Activated CD8-positive, alpha-beta memory T cell treated with anti-CD3 and anti-CD28 coated beads for 36 hours (primary cell): Measurements from ENCODE around the gene KDM5B. TPM values are rescaled to one million over a fixed set of nuclear protein-coding genes. Genes with fewer than 3 reads are reported as not detected.
"Not testable (repeated sequence)": the region's sequence is repeated elsewhere in the genome, so short reads cannot be mapped to it uniquely, and the experiment has no call there.

ENCODE experiments used
- CTCF ChIA-PET: fragments of 350-600 bp; sonication (Branson Sonifier 250); formaldehyde crosslinking; loops from one replicate; lab custom pipeline; 2021; ENCODE audit warnings: antibody characterized with exemption; lab: Charles Lee
- POLR2A ChIA-PET: fragments of 350-600 bp; sonication (Branson Sonifier 250); formaldehyde crosslinking; loops from one replicate; lab custom pipeline; 2021; ENCODE audit warnings: antibody characterized with exemption; lab: Charles Lee
- total RNA-seq, 2 experiments: library from RNA; stranded (reverse); gene quantifications; one replicate each; pipeline ENCODE4 v1.2.3, GENCODE V29; 2021

Gene KDM5B
- total RNA-seq, 2 experiments from 2014 or later: 20.3 to 26.8 TPM

DNA sequence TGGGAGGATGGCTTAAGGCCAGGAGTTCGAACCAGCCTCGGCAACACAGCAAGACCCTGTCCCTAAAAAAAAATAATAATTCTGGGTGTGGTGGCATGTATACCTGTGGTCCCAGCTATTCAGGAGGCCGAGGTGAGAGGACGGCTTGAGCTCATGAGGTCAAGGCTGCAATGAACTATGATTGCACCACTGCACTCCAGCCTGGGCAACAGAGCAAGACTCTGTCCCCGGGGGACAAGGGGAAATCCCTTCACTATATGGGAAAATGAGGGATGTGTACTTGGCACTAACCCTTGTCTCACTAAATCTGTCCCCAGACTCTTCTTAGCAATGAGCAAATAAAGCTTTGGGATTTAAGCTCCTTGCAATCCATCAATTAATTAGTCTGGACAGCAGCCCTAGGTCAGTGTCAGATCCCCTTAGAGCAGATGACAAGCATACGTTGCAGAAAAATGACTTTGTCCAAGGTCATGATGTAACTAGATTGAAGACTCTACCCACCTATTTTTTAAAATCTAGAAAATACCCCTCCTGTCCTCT is 9.4 kb downstream of the KDM5B start:
- CTCF ChIA-PET: no interaction called here
- POLR2A ChIA-PET: interaction anchor here (0.6 kb wide), 1 partner anchor 11 kb away, joined by 4 read pairs; no protein-coding TSS in a partner anchor

DNA sequence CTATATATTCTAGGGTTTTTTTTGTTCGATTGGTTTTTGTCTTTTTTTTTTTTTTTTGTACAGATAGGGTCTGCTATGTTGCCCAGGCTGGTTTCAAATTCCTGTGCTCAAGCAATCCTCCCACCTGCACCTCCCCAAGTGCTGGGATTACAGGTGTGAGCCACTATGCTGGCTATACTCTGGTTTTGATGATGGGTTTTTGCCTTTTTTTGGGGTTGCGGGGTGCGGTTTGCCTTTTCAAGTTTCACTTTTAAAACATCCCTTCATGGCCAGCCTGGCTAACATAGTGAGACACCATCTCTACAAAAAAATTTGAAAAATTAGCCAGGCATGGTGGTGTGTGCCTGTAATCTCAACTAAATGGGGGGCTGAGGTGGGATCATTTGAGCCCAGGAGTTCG is 10.0 kb downstream of the KDM5B start:
- ChIA-PET POLR2A (interaction anchor here (0.6 kb wide), 1 partner anchor 11 kb away, joined by 4 read pairs; no protein-coding TSS in a partner anchor), CTCF (no interaction called here)

DNA sequence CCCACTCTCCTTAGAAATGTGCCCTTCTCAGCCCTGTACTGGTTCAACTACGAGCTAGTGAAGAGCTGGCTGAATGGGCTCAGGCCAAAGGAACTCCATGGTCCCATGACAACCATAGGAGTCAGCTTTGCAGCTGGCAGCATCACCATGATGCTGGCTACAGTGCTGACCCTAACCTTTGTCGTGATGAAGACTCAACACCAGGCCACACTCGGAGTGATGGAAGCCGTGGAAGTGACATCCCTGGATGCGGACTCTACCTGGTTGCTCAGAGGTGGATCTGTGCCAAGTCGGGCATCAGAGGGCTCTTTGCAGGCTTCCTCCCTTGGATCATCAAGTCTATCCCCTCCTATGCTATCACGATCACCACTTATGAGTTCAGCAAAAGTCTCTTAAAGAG is 11.6 kb downstream of the KDM5B start:
- POLR2A ChIA-PET: no interaction called here

DNA sequence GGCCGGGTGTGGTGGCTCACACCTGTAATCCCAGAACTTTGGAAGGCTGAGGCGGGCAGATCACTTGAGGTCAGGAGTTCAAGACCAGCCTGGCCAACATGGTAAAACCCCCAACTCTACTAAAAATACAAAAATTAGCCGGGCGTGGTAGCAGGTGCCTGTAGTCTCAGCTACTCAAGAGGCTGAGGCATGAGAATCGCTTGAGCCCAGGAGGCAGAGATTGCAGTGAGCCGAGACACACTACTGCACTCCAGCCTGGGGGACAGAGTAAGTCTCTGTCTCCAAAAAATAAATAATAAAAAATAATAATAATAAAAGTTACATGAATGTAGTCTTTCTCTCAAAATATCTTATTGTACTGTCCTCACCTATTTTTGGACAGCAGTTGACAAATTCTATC is 13.3 kb downstream of the KDM5B start:
- CTCF ChIA-PET, POLR2A ChIA-PET: not testable (repeated sequence)

More for the DNA sequence above, 11.6 kb downstream of the KDM5B start:
- CTCF ChIA-PET: no interaction called here

DNA sequence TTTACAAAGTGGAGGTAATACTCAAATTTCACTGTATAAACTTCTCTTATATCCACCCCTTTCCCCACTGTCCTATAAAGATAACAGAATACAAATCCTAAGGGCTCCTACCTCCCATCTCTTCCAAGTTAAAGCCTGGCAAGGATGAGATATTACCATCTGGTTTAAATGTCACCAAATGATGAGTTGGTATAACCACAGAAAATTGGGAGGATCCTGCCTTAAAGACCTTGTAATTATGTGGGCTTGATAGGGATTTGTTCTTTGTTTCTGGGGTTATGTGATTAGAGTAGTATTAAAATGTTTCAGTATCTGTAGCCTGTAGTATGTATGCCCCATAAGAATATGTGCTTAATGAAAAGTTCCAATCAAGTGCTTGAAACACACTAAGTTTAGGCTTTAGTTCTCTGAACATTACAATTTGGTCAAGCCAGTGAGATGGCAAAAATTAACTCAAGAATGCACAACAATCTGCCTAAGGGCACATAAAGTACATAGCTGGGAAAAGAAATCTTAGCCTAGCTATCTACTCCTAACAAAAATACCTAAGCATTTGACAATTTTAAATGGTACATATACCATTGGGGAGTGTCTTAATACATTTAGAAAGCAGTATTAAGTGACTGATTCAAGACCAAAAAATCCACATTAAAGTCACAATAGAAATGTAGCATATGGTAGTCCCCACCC is 14.0 kb downstream of the KDM5B start:
- CTCF ChIA-PET: no interaction called here
- POLR2A ChIA-PET: no interaction called here

DNA sequence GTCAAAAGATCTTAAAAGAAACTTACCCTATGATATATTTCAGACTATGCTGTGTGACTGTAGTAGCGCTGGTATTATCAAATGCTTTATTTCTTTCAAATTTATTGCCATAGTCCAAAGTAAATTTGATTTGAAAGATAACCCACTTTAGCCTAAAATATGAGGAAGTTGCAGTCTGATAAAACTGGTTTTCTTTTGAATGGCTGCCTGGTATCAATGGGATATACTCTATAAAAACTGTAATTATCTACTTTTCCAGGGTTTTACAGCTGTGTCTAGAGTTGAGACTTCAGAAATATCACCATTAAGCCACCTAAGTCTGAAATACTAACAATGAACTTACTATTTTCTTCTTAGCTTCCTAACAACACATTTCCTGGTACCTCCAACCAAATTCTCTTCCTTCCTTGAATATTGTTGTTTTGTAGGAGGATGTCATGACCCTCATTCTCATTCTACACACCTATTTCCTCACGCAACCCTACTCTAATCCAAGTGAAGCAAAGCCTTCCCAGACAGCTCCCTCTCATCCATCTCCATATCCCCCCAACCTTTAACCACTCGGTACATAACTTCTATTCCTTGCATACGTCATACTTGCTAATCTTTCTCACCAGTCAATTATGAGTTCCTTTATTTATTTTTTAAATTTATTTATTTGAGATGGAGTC is 17.0 kb downstream of the KDM5B start:
- POLR2A ChIA-PET: no interaction called here
- CTCF ChIA-PET: no interaction called here

DNA sequence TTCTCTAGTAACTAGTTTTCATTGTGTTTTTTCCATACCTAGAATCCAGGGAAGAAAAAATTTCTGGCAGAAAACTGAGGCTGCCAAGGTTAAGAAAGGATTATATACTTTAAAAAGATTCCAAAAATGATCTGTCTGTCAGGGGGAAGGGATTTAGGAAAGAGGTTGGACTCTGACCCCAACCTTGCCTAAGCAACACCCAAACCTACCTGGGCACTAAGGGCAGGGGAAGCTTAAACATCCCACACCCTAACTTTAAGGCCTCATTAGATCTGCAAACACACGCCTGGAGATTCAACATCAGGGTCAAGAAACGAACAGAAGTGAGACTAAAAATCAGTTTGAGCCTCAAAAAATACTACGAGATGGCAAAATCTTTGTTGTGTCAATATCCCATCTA is 19.4 kb downstream of the KDM5B start:
- ChIA-PET POLR2A (no interaction called here), CTCF (interaction anchor here (0.6 kb wide), 1 partner anchor 19 kb away, joined by 3 read pairs; no protein-coding TSS in a partner anchor)

DNA sequence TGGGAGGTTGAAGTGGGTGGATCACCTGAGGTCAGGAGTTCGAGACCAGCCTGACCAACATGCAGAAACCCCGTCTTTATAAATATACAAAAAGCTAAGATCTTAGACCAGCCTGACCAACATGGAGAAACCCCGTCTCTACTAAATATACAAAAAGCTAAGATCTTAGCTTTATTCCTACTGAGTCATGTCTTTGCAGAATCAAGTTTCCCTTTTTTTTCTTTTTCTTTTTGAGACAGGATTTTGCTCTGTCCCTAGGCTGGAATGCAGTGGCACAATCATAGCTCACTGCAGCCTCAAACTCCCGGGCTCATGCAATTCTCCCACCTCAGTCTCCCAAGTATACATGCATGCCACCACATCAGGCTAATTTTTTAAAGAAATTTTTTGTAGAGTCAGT is 21.4 kb downstream of the KDM5B start:
- CTCF ChIA-PET: no interaction called here
- POLR2A ChIA-PET: no interaction called here

DNA sequence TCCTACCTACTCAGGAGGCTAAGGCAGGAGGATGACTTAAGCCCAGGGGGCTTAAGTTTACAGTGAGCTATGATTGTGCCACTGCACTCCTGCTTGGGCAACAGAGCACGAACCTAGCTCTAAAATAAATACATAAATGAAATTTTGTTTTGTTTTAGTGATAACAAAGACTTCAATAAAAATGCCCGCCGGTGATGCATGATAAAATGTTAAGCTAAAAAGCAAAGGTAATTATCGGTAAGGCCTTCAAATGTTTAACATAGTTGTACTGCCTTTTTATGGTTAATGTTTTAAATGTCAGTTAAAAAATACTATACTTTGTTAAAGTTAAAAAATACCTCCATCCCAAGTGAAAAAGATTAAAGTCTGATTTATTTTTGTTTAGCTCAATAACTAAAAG is 27.0 kb downstream of the KDM5B start:
- ChIA-PET POLR2A (interaction anchor here (0.6 kb wide), 1 partner anchor 123 kb away, joined by 3 read pairs; no protein-coding TSS in a partner anchor), CTCF (no interaction called here)

DNA sequence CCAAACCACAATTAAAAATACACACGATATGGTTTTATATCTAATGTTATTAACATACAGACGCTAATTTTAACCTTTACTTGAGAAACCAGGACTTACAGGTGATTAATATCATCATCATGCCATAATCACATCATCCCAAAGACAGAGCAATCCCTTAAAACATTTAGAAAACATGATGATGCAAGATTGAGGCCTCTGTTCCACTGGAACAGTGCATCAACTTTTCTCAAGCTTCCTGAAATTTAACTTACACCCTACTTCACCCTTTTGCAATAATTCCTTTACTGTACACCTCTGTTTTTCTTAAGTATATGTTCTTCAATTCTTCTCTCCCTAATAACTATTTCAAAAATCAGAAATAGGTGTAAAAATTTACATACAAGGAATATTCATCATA is 38.1 kb downstream of the KDM5B start:
- ChIA-PET POLR2A (no interaction called here), CTCF (interaction anchor here (0.8 kb wide), 1 partner anchor 19 kb away, joined by 3 read pairs; no protein-coding TSS in a partner anchor)

DNA sequence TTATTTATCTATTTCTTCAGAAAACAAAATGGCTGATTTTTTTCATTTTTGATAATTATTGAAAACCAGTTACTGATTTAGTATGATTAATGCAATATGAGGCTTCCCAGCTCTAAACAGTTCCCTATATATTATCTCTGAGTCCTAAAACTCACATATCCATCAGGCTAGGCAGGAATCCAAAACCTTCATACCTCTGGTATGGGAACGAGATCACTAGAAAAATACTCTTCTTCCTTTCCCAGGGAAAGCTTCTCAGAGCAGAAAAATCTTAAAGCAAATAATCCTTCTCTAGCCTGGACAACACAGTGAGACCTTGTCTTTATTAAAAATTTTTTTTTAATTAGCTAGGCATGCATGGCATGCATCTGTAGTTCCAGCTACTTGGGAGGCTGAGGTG is 42.5 kb downstream of the KDM5B start:
- CTCF ChIA-PET: no interaction called here
- POLR2A ChIA-PET: no interaction called here

DNA sequence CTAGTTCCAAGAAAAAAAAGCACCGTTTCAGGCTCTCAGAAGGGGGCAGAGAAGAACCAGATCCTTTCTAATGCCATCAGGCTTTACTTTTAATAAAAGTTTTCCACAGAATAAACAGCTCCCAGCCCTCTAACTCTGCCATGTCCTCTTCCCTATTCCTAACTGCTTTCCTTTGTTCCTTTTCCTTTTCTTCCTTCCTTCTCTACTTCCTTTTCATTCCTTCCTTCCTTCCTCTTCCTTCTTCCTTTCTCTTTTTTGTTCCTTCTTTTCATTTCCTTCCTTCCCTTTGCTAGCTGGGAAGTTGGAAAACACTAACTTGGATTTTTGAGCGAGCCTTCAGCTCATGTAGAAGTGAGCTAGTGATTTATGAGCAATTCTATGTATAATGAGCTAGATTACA is 46.2 kb downstream of the KDM5B start:
- ChIA-PET POLR2A (no interaction called here), CTCF (no interaction called here)

DNA sequence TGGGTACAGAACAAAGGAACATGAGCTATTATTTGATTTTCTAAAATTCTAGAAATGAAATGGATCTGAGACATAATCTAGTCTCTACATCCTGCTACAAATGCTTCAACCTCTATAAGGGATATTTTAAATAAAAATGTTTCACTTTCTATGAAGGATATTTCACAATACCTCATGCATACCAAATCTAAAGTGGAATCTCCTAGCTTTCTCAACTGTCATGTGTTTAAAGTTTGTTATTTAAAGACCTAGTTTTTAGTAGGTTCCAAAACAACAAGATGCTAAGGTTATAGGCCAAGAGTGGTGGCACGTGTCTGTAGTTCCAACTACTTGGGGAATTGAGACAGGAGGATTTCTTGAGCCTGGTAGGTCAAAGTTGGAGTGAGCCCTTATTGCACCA is 47.6 kb downstream of the KDM5B start:
- ChIA-PET POLR2A (interaction anchor here (0.7 kb wide), 1 partner anchor 129 kb away, joined by 3 read pairs; no protein-coding TSS in a partner anchor), CTCF (no interaction called here)

DNA sequence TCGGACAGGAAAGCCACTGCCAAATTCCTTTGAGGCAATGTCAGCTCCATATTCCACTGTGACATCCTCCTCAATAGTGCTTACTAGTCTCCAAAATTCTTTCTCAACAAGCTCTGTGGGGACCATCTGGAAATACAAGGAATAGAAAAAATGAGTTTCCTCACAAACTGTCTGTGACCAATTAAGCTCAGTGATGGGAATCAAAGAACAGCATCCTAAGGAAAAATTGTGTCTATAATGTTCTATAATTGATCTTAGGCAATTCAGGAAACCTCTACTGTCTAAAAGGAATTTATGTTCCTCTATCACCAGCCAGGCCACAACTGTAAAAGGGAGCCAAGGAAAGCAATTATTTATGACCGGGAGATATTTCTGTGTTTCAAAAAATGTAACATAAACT is 51.8 kb downstream of the KDM5B start:
- CTCF ChIA-PET: no interaction called here
- POLR2A ChIA-PET: no interaction called here

DNA sequence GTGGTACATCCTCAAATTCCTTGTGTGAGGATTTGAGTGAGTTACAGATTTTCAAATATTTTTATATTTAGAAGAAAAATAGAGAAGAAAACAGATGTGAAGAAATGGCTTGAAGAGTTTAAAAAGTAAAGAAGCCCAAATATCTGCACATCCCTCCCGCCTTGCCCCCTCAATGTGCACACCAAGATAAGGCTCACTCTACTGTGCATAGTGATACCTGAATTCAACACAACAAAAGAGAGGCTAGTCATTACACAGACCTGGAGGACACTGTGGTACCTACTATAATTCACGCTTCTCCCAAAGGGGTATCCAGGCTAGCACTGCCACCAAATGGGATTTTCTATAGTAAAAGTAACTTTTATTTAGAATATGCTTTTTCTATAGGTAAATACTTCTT is 53.9 kb downstream of the KDM5B start:
- CTCF ChIA-PET: no interaction called here
- POLR2A ChIA-PET: no interaction called here

DNA sequence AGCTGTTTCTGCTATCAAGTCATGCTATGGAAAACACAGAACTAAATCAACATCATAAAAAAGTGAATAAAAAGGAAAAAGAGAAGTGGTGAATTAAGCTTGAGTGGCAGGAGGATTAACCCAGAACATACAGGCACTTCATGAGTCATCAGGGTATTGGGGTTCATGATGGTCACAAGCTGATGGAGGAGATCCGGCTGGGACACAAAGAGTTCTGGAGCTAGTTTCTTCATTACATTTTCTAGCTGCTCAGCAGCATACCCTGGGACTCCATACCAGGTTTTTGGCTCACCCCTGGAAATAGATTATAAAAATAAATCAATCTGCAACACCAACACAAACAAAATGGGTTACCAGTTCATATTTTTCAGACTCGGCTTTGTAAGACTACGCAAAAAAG is 55.4 kb downstream of the KDM5B start:
- CTCF ChIA-PET: no interaction called here

DNA sequence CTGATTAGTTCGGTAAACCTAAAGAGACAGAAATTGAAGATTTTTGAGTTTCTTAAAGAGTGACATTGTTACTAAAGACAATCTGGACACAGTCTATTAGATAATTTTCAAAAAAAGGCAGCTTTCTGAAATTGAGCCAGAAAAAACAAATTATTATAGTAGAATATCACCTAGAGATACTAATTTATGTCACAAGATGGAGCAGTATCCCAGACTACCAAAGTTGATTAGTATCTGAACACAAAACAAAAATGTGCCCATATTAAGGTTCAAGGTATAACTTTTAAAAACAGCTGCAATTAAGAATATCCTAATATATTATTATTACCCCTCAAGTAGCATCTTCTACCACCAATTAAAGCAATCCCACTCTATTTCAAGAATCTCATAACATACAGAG is 57.5 kb downstream of the KDM5B start:
- ChIA-PET POLR2A (no interaction called here), CTCF (interaction anchor here (1.4 kb wide), 1 partner anchor 101 kb away, joined by 5 read pairs; no protein-coding TSS in a partner anchor)

More for the DNA sequence above, 55.4 kb downstream of the KDM5B start:
- POLR2A ChIA-PET: no interaction called here

DNA sequence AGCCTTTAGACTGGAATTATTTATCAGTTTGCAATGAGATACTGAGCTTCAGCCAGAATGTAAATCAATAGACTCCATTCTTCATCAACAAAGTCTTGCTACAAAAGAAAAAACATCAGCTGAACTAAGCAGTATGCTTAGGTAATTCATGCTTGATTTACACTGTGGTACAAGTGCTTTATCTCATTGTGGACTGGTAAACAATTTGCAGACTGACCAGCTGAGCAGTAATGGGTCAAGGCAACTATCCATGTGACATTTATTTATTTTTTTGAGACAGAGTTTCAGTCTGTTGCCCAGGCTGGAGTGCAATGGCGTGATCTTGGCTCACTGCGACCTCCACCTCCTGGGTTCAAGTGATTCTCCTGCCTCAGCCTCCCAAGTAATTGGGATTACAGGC is 58.2 kb downstream of the KDM5B start:
- ChIA-PET POLR2A (no interaction called here), CTCF (interaction anchor here (1.4 kb wide), 1 partner anchor 102 kb away, joined by 5 read pairs; no protein-coding TSS in a partner anchor)

DNA sequence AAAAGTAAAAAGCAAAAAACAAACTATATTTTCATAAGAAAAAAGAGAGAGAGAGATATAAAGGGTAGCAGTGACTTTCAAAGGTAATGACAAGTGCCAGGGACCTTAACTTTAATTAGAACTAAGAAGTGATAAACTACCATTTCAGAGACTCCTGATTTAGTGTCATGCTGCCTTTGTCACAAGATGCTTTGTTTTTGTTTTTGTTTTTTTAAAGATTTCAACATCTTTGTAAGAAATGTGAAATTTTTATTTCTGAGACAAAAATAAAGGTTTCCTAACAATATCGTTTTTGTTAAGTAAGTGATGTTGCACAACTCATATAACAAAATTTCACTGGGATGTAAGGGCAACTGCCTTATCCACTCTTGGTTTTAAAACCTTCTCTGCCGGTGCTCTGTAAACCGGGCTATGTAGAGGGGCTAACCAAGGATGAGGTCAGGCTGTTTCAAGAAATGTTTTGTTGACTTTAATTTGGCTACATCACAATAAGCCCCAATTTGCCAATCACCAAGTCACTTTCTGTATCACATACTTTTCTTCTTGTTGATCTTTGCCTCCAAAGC is 62.8 kb downstream of the KDM5B start:
- POLR2A ChIA-PET: no interaction called here

DNA sequence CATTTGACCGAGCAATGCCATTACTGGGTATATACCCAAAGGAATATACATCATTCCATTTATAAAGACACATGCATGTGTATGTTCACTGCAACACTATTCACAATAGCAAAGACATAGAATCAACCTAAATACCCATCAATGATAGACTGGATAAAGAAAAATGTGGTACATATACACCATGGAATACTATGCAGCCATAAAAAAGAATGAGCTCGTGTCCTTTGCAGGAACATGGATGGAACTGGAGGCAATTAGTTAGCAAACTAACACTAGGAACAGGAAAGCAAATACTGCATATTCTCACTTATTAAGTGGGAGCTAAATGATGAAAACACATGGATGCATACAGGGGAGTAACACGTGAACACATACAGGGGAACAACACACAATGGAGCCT is 63.5 kb downstream of the KDM5B start:
- CTCF ChIA-PET, POLR2A ChIA-PET: not testable (repeated sequence)

More for the DNA sequence above, 62.8 kb downstream of the KDM5B start:
- CTCF ChIA-PET: no interaction called here
